ENCODE data around the gene CDH24. TPM values are rescaled to one million over a fixed set of nuclear protein-coding genes. Genes with fewer than 3 reads are reported as not detected.
"Not testable (repeated sequence)": the region's sequence is repeated elsewhere in the genome, so short reads cannot be mapped to it uniquely, and the experiment has no call there.

Gene CDH24
- total RNA-seq, 1 donor from 2014 or later = 7.8 TPM

- Histone ChIP-seq H3K4me3 (peak overlapping the region; percentile 65), H3K9me3 (no peaks in the 10 kb centered on the region), H3K4me1 (peaks cover 19% of the 10 kb centered on the region), H3K27ac (peak overlapping the region; percentile 95), H3K27me3 (no peaks in the 10 kb centered on the region), H3K36me3 (no peaks in the 10 kb centered on the region)
- DNase-seq = no peak
- no peak for TF ChIP-seq CTCF (IDR thresholded peaks at IDR 0.05)
- no peak for ATAC-seq
- intact Hi-C loops (cut with DNase I) = no loop called here
These were observed 51.7 kb downstream of the CDH24 start for GRCh38 chr14:23005451-23006187.

- ATAC-seq; H3K27me3 ChIP-seq; H3K9me3 ChIP-seq; DNase-seq; H3K4me3 ChIP-seq; H3K27ac ChIP-seq; H3K36me3 ChIP-seq; intact Hi-C loops (cut with DNase I): not testable (repeated sequence)
- peaks cover 15% of the 10 kb centered on the region for H3K4me1 ChIP-seq
These were observed 53.0 kb downstream of the CDH24 start for GRCh38 chr14:23004274-23004673.

GRCh38 chr14:23002592-23002991 lies 54.7 kb downstream of the CDH24 start:
- no peak for ATAC-seq
- no peak for TF ChIP-seq CTCF (IDR thresholded peaks at IDR 0.05)
- intact Hi-C loops (cut with DNase I) = no loop called here

GRCh38 chr14:23000860-23001259 lies 56.5 kb downstream of the CDH24 start:
- Histone ChIP-seq H3K4me1 (peaks cover 3% of the 10 kb centered on the region), H3K27me3 (no peaks in the 10 kb centered on the region), H3K36me3 (no peaks in the 10 kb centered on the region), H3K27ac (no peak overlapping the region), H3K4me3 (no peak overlapping the region), H3K9me3 (no peaks in the 10 kb centered on the region)
- DNase-seq = no peak
- no peak for TF ChIP-seq CTCF (IDR thresholded peaks at IDR 0.05)
- ATAC-seq = no peak
- intact Hi-C loops (cut with DNase I) = no loop called here

More at GRCh38 chr14:23002592-23002991, 54.7 kb downstream of the CDH24 start:
- DNase-seq = no peak
- Histone ChIP-seq H3K4me3 (no peak overlapping the region), H3K27ac (no peak overlapping the region), H3K4me1 (peaks cover 9% of the 10 kb centered on the region), H3K27me3 (no peaks in the 10 kb centered on the region), H3K9me3 (no peaks in the 10 kb centered on the region), H3K36me3 (no peaks in the 10 kb centered on the region)

- DNase-seq = no peak
- no peak for TF ChIP-seq CTCF (IDR thresholded peaks at IDR 0.05)
- intact Hi-C loops (cut with DNase I) = no loop called here
These were observed 58.8 kb downstream of the CDH24 start for GRCh38 chr14:22998329-22999012.

GRCh38 chr14:22997676-22998323 lies 59.5 kb downstream of the CDH24 start:
- Histone ChIP-seq H3K36me3 (no peaks in the 10 kb centered on the region), H3K4me3 (no peak overlapping the region), H3K27ac (no peak overlapping the region), H3K27me3 (no peaks in the 10 kb centered on the region), H3K9me3 (no peaks in the 10 kb centered on the region), H3K4me1 (peaks cover 3% of the 10 kb centered on the region)
- no peak for ATAC-seq
- intact Hi-C loops (cut with DNase I) = no loop called here
- TF ChIP-seq CTCF (IDR thresholded peaks at IDR 0.05) = no peak
- DNase-seq = no peak

More at GRCh38 chr14:22998329-22999012, 58.8 kb downstream of the CDH24 start:
- ATAC-seq = no peak
- H3K4me3 ChIP-seq = no peak overlapping the region
- no peak overlapping the region for H3K27ac ChIP-seq
- no peaks in the 10 kb centered on the region for H3K36me3 ChIP-seq
- H3K4me1 ChIP-seq = peaks cover 3% of the 10 kb centered on the region
- no peaks in the 10 kb centered on the region for H3K27me3 ChIP-seq
- no peaks in the 10 kb centered on the region for H3K9me3 ChIP-seq

Measured in upper lobe of right lung (tissue), 1 donor.